Activated T-cell treated with anti-CD3 and anti-CD28 coated beads, Interleukin-2, amount 50 U/mL, for 24 hours (primary cell): Measurements from ENCODE around the gene TENT4A.

Source experiments
- DNase-seq: peaks from one replicate; pipeline ENCODE4 v3.0.0-alpha.2; 2020
- H3K27ac Mint-ChIP-seq: 2 replicates; pipeline ENCODE4 v1.8.0; 2020; ENCODE audit warnings: mild to moderate bottlenecking, mixed read lengths
- H3K27me3 Mint-ChIP-seq: 2 replicates; pipeline ENCODE4 v1.8.0; 2020; ENCODE audit warnings: mixed read lengths
- H3K36me3 Mint-ChIP-seq: 2 replicates; pipeline ENCODE4 v1.8.0; 2020; ENCODE audit warnings: low read depth, mixed read lengths
- H3K4me1 Mint-ChIP-seq: 2 replicates; pipeline ENCODE4 v1.8.0; 2020; ENCODE audit warnings: low read depth, mixed read lengths
- H3K4me3 Mint-ChIP-seq: 2 replicates; pipeline ENCODE4 v1.8.0; 2020; ENCODE audit warnings: mild to moderate bottlenecking, moderate library complexity, mixed read lengths
- H3K9me3 Mint-ChIP-seq: 2 replicates; pipeline ENCODE4 v1.8.0; 2020; ENCODE audit warnings: mixed read lengths

Gene TENT4A

DNA sequence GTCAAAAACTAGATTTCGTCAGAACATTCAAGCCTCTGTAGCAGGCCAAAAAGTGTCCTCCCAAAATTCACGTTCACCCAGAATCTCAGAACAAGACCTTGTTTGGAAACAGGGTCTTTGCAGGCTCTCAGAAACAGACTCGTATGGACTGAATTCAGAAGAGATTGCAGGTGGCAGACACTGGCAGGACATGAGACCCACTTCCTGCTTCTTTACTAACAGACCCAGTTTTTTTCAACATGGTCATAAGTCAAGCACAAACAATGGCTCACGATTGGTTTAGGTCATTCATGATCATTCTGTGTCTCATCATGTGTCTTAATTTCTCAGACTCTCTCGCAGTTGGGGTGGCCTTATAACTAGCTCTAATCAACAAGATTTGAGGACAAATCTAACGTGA, 5.4 kb upstream of the TENT4A start:
- Mint-ChIP-seq H3K9me3 (no peaks in the 10 kb centered on the region), H3K27me3 (no peaks in the 10 kb centered on the region), H3K27ac (no peak overlapping the region), H3K36me3 (peaks cover 2% of the 10 kb centered on the region), H3K4me3 (no peak overlapping the region), H3K4me1 (peaks cover 20% of the 10 kb centered on the region)
- no peak for DNase-seq

DNA sequence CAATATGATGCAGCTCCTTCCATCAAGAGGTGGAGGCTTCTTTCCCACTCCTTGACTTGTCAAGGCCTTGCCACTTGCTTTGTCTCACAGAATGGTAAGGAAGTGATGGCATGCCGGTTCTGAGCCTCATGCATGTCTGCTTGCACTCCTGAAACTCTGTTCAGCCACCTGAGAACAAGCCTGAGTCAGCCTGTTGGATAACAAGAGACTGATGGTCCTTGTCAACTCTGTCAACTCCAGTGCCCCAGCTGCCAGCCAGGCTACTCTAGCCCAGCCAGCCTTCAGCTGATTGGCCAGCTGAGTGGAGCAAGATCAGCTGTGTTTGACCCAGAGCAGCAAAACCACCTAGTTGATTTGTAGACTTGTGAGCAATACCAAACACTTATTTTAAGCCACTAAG, 4.4 kb upstream of the TENT4A start:
- no peak for DNase-seq
- no peaks in the 10 kb centered on the region for H3K27me3 Mint-ChIP-seq
- H3K4me1 Mint-ChIP-seq = peaks cover 20% of the 10 kb centered on the region
- peaks cover 2% of the 10 kb centered on the region for H3K36me3 Mint-ChIP-seq
- no peak overlapping the region for H3K27ac Mint-ChIP-seq
- H3K4me3 Mint-ChIP-seq = no peak overlapping the region
- no peaks in the 10 kb centered on the region for H3K9me3 Mint-ChIP-seq

DNA sequence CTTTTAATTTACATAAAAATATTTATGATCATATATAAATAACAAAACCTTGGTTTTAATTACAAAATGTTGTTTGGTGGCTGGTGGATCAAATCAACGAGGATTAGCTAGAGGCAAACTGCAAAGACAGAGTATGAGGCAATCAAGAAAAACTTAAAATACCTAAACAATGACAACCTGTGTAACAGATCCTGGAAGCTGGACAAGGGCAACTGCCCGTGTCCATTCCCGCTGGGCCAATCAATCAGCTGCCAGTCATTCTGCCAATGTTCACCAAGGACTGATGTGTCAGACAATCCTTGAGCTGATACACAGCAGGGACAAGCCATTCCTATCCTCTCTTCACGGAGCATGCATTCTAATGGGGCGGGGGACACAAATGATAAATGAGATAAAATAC, 3.2 kb upstream of the TENT4A start:
- no peak for DNase-seq
- Mint-ChIP-seq H3K9me3 (no peaks in the 10 kb centered on the region), H3K4me3 (no peak overlapping the region), H3K27me3 (no peaks in the 10 kb centered on the region), H3K36me3 (peaks cover 6% of the 10 kb centered on the region), H3K27ac (no peak overlapping the region), H3K4me1 (peaks cover 17% of the 10 kb centered on the region)

DNA sequence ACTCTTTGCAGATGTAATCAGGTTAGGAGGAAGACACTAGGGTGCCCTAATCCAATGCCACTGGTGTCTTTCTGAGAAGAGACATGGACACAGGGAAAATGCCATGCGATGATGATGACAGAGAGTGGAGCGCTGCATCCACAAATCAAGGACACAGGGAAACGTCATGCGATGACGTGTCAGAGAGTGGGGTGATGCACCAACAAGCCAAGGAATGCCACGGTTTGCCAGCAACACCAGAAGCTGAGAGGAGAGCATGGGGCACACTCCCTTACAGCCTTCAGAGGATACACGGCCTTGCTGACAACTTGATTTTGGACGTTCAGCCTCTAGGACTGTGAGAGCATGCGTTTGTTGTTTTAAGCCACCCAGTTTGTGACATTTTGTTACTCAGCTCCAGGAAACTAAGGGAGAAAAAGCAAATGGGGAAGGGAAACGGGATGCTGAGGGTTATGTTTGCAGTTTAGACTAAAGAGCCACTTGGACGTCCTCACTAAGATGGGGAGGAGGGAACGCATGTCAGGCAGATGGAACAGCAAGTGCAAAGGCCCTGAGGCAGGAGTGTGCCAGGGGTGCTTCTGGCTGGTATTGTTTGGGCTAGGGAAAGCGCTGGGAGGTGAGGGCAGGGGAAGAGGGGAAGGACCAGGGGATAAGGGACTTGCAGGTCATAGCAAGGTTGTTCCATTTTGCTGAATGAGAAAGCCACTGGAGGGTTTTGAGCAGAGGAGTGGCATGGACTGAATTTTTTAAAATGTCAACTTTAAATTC, 2.5 kb upstream of the TENT4A start:
- Mint-ChIP-seq H3K9me3 (no peaks in the 10 kb centered on the region), H3K4me1 (peaks cover 18% of the 10 kb centered on the region), H3K4me3 (no peak overlapping the region), H3K27ac (peak overlapping the region; percentile 23), H3K36me3 (peaks cover 12% of the 10 kb centered on the region), H3K27me3 (no peaks in the 10 kb centered on the region)
- no peak for DNase-seq

DNA sequence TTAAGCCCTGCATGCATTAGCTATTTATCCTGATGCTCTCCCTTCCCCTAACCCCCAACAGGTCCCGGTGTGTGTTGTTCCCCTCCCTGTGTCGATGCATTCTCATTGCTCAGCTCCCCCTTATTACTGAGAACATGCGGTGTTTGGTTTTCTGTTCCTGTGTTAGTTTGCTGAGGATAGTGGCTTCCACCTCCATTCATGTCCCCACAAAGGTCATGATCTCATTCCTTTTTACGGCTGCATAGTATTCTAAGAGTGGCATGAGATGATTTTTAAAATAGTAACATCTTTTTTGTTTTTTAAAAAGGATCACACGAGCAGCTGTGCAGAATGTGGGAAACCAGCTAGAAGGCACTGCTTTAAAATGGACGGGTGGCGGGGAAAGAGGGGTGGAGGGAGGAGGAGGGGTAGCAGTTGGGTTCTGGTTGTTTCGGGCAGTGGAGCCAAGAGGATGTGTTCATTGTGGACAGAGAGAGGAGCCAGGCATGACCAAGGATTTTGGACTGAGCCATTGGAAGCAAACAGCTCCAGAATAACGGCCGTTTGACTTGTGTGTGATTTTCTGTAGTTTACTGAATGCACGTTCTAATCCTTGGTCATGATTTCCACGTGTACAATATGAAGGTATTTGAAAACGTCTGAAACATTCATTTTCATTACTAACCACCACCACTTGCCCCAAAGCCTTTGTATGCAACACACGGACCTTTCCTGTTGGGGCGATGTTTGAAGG, 1.7 kb upstream of the TENT4A start:
- Mint-ChIP-seq H3K9me3 (no peaks in the 10 kb centered on the region), H3K27ac (peak overlapping the region; percentile 97), H3K4me3 (peak overlapping the region; percentile 86), H3K27me3 (no peaks in the 10 kb centered on the region), H3K4me1 (peaks cover 26% of the 10 kb centered on the region), H3K36me3 (peaks cover 21% of the 10 kb centered on the region)
- no peak for DNase-seq

DNA sequence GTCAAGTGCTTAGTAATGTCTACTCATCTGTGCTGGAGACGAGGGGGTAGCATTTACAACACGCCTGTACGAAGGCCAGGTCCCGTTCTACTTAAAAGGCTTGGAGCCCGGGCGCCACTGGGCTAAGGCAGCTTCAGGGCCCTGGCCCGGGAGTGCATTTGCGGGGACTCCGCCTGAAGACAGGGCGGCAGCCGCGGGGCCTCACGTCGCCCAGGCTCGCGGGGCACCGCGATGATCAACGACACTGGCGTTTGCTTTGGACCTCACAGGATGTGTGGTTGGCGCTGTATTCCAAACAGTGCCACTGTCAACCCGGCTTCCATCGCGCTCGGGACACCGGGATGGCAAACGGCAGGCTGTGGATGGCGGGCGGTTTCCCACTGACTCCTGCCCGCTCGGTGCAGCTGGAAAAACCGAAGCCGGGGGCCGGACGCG, 1.1 kb upstream of the TENT4A start:
- Mint-ChIP-seq H3K4me1 (peaks cover 32% of the 10 kb centered on the region), H3K27me3 (no peaks in the 10 kb centered on the region), H3K4me3 (peak overlapping the region; percentile 86), H3K36me3 (peaks cover 25% of the 10 kb centered on the region), H3K9me3 (no peaks in the 10 kb centered on the region), H3K27ac (peak overlapping the region; percentile 97)
- peak; percentile 80 for DNase-seq

DNA sequence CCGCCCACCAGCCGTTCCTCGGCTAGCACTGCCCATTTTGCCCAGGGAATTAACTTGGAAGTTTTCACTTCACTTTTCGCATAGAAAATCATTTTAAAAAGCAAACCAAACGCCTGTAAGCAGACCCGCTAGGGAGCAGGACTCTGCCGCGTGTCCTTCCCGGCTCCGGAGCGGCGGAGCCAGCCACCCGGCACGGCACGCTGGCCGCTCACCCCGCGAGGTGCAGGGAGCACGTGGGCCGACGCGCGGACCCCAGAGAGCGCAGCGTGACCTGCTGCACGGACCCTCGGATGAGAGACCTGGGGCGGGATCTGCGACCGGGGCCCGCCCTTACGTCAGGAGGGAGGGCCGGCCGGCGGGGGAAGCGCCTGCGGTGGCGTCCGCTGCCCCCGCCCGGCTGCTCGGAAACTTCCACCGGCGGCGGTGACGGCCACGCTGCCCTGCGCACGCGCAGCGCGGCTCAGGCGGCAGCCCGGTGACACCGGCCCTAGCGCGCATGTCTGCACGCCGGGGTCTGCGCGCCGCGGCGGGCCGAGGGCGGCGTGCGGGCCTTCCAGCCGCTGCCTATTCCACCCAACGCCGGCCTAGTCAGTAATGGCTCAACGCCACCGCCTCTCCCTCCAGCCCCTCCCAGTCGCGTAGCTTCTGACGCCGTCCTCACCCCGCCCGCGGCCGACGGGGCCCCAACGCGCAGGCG, 507 bp upstream of the TENT4A start:
- Mint-ChIP-seq H3K27ac (peak overlapping the region; percentile 97), H3K9me3 (no peaks in the 10 kb centered on the region), H3K4me3 (peak overlapping the region; percentile 86), H3K36me3 (peaks cover 31% of the 10 kb centered on the region), H3K4me1 (peaks cover 38% of the 10 kb centered on the region), H3K27me3 (no peaks in the 10 kb centered on the region)
- DNase-seq = peak; percentile 99

DNA sequence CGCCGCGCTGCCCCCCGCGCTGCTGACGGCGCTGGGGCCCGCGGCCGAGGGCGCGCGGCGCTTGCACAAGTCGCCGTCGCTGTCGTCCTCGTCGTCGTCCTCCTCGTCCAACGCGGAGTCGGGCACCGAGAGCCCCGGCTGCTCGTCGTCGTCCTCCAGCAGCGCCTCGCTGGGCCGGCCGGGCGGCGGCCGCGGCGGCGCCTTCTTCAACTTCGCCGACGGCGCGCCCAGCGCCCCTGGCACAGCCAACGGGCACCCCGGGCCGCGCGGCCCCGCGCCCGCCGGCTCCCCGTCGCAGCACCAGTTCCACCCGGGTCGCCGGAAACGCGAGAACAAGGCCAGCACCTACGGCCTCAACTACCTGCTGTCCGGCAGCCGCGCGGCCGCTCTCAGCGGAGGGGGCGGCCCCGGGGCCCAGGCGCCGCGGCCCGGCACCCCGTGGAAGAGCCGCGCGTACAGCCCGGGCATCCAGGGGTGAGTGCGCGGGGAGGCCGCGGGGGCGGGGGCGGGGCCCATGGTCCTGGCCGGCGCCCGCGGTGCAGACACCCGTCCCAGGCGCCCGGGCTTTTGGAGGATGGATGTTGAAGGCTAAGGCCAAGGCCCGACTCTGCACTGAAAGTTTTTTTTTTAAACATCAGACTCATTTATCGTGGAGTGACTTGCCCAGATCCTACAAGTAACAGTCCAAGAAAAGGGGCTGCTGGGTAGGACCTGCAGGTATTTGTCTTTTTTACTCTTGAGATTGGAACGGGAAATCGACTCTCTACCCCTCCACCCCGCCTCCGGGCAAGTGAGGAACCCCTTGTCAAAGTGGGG, 1.2 kb downstream of the TENT4A start:
- Mint-ChIP-seq H3K27ac (peak overlapping the region; percentile 88), H3K4me1 (peaks cover 54% of the 10 kb centered on the region)

DNA sequence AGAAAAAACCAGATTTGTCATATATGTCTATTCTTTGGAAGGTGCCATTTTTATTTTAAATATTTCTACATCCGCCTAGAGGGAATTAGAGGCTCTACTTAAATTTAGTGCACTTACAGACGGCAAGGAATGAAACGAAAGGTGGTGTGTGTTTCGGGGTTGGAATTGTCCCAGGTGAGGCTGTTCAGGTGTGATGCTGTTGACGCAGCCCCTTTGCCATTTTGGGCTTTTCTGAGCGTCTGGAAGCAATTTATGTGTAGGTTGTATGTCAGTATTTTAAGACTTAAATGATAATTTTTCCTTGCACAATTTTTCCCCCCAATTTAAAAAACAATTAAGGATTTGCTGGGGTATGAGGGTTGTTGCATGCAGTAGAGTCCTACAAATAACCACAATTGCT, 2.0 kb downstream of the TENT4A start:
- no peaks in the 10 kb centered on the region for H3K27me3 Mint-ChIP-seq
- H3K9me3 Mint-ChIP-seq = no peaks in the 10 kb centered on the region
- peaks cover 62% of the 10 kb centered on the region for H3K4me1 Mint-ChIP-seq
- peak overlapping the region; percentile 88 for H3K27ac Mint-ChIP-seq
- H3K36me3 Mint-ChIP-seq = peaks cover 55% of the 10 kb centered on the region
- no peak for DNase-seq
- H3K4me3 Mint-ChIP-seq = peak overlapping the region; percentile 89

More for the DNA sequence above, 1.2 kb downstream of the TENT4A start:
- DNase-seq = peak; percentile 58
- H3K36me3 Mint-ChIP-seq = peaks cover 47% of the 10 kb centered on the region
- no peaks in the 10 kb centered on the region for H3K27me3 Mint-ChIP-seq
- peak overlapping the region; percentile 89 for H3K4me3 Mint-ChIP-seq
- no peaks in the 10 kb centered on the region for H3K9me3 Mint-ChIP-seq

DNA sequence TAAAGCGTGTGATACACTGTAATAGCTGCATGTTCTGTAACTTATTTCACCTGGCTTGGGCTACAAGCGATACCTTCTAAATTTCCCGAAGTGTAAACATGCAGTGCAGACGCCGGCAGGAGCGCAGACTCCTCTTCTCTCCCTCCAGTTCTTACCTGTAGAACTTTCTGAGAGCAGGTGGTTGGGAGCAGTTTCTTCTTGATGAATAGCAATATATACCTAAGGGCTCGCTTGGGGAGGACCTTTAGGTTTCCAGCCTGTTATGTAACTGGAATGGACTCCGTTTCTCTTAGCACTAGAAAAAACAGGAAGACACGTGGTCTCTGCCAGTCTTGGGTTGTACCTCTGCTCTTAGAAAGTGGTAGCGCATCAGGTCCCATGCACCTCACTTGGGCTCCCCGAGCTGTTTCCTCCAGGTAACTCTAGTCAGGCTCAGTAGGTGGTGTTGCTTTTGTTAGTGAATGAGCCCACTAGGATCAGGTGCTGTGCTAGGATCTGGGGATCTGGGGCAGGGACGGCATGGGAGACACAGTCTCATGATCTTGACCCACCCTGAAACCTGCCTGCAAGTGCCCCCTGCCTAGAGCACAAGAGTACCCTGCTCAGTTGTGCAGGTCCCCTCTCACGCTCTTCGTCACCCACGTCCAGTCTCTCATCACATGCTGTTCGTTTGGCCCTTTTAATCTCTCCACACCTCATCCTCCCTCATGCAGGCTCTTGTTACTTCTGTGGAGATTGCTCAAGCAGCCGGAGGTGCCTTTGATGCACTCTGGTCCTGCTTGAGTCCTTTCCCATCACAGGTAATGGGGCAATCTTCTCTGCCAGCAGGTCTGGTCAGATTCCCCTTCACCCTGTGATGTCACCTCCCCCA, 2.8 kb downstream of the TENT4A start:
- H3K36me3 Mint-ChIP-seq = peaks cover 58% of the 10 kb centered on the region
- DNase-seq = no peak
- no peaks in the 10 kb centered on the region for H3K27me3 Mint-ChIP-seq
- peaks cover 68% of the 10 kb centered on the region for H3K4me1 Mint-ChIP-seq
- peak overlapping the region; percentile 88 for H3K27ac Mint-ChIP-seq
- peak overlapping the region; percentile 89 for H3K4me3 Mint-ChIP-seq
- H3K9me3 Mint-ChIP-seq = no peaks in the 10 kb centered on the region

DNA sequence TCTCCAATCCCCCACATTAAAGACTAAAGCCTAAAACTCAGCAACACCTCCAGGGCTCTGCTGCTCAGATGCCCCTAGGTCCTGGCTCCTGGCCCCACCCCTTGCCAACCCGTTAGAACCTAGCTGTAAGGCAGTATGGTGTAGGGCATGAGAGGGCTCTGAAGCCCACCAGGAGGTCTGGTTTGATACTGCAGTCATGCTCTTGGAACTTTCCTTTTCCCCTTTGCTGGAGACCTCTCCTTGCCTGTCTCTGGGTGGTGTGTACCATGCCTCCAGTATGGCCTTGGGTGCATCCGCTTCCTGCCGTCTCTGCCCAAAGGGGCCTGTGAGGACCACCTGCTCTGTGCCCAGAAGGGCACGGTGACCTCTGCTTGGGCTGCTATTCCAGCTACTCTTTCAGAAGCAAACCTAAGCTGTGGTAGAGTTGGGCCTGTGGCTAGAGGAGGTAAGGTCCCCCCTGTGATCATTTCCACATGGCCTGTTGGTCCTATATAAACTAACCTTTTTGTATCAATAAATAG, 3.5 kb downstream of the TENT4A start:
- Mint-ChIP-seq H3K4me3 (peak overlapping the region; percentile 89), H3K9me3 (no peaks in the 10 kb centered on the region)

DNA sequence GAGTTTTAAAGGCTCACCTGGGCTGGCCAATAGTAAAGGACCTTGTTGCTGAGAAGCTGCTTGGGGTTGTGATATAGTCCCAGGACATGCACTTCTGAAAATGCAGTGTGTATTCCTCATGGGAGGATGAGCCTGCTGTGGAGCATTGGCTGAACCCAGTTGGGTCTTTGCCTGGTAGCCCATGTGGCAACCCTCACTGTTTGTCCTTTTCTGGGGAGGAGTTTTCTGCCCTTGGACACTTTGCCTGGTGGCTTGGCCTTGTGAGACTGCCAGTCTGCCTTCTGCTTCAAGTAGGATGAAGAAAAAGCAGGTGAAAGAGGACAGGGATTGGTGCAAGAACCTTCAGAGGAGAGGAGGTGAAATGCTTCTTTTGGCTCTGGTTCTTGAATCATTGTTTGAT, 4.0 kb downstream of the TENT4A start:
- Mint-ChIP-seq H3K36me3 (peaks cover 65% of the 10 kb centered on the region), H3K27ac (no peak overlapping the region), H3K4me1 (peaks cover 70% of the 10 kb centered on the region), H3K27me3 (no peaks in the 10 kb centered on the region), H3K9me3 (no peaks in the 10 kb centered on the region), H3K4me3 (peak overlapping the region; percentile 27)
- DNase-seq = no peak

More for the DNA sequence above, 3.5 kb downstream of the TENT4A start:
- Mint-ChIP-seq H3K4me1 (peaks cover 70% of the 10 kb centered on the region), H3K27me3 (no peaks in the 10 kb centered on the region), H3K27ac (peak overlapping the region; percentile 88), H3K36me3 (peaks cover 62% of the 10 kb centered on the region)
- no peak for DNase-seq

DNA sequence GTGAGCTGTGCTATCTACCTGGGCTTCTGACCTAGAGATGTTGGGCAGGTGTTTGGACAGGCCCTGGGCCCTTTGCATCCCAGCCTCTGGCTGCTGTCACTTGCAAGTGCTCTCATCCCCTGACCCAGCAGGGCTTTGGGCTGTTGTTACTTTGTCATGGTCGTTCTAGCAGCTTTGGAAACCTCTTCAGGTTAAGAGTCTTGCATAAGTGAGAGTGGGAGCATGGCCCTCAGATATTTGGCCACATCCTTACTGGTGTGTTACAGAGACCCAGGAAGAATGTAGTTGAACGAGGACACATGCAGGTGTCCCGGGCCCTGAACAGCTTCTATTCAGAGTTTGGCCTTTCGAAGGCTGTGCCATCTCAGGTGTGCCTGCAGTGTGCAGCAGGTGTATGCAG, 4.5 kb downstream of the TENT4A start:
- Mint-ChIP-seq H3K4me1 (peaks cover 71% of the 10 kb centered on the region), H3K4me3 (peak overlapping the region; percentile 27), H3K36me3 (peaks cover 66% of the 10 kb centered on the region)

More for the DNA sequence above, 4.5 kb downstream of the TENT4A start:
- no peak overlapping the region for H3K27ac Mint-ChIP-seq
- DNase-seq = no peak
- H3K9me3 Mint-ChIP-seq = no peaks in the 10 kb centered on the region
- no peaks in the 10 kb centered on the region for H3K27me3 Mint-ChIP-seq
